Activated CD8-positive, alpha-beta T cell treated with anti-CD3 and anti-CD28 coated beads for 36 hours (primary cell): ENCODE measurements around the gene NEK7. TPM values are rescaled to one million over a fixed set of nuclear protein-coding genes. Genes with fewer than 3 reads are reported as not detected.

Experiments used
- ATAC-seq: fragments of 200-7000 bp; cut with Tn5 transposase; one replicate; pipeline ENCODE4 v1.10.0; 2021; ENCODE audit warnings: mild to moderate bottlenecking, moderate library complexity
- CTCF ChIA-PET: fragments of 350-600 bp; sonication (Branson Sonifier 250); formaldehyde crosslinking; loops from one replicate; lab custom pipeline; 2021; ENCODE audit warnings: antibody characterized with exemption; lab: Charles Lee
- POLR2A ChIA-PET: fragments of 350-600 bp; sonication (Branson Sonifier 250); formaldehyde crosslinking; loops from one replicate; lab custom pipeline; 2021; ENCODE audit warnings: antibody characterized with exemption; lab: Charles Lee
- DNase-seq: peaks from one replicate; pipeline ENCODE4 v3.0.0-alpha.2; 2020
- H3K27ac Mint-ChIP-seq: one replicate; pipeline ENCODE4 v1.8.0; 2021; ENCODE audit warnings: mild to moderate bottlenecking, mixed read lengths
- H3K27me3 Mint-ChIP-seq: one replicate; pipeline ENCODE4 v1.8.0; 2021; ENCODE audit warnings: mixed read lengths
- H3K36me3 Mint-ChIP-seq: one replicate; pipeline ENCODE4 v1.8.0; 2021; ENCODE audit warnings: low read depth, mixed read lengths
- H3K4me1 Mint-ChIP-seq: one replicate; pipeline ENCODE4 v1.8.0; 2021; ENCODE audit warnings: low read depth, mixed read lengths
- H3K4me3 Mint-ChIP-seq: one replicate; pipeline ENCODE4 v1.8.0; 2021; ENCODE audit warnings: mild to moderate bottlenecking, moderate library complexity, mixed read lengths
- H3K9me3 Mint-ChIP-seq: one replicate; pipeline ENCODE4 v1.8.0; 2021; ENCODE audit warnings: mixed read lengths
- intact Hi-C: fragments of 100-400 bp; cut with micrococcal nuclease; formaldehyde crosslinking; loops from one replicate; pipeline ENCODE4 v1.10.0; 2022
- total RNA-seq, 2 experiments: library from RNA; stranded (reverse); gene quantifications; one replicate each; pipeline ENCODE4 v1.2.3, GENCODE V29; 2021
- TF ChIP-seq, protein P1 (sequence below): fragments of 200-600 bp; IDR thresholded peaks from one replicate; pipeline ENCODE4 v1.8.0; 2022; ENCODE audit warnings: antibody characterized with exemption, mild to moderate bottlenecking

Gene NEK7
- total RNA-seq, 2 experiments from 2014 or later = 71.4 to 76.4 TPM

DNA sequence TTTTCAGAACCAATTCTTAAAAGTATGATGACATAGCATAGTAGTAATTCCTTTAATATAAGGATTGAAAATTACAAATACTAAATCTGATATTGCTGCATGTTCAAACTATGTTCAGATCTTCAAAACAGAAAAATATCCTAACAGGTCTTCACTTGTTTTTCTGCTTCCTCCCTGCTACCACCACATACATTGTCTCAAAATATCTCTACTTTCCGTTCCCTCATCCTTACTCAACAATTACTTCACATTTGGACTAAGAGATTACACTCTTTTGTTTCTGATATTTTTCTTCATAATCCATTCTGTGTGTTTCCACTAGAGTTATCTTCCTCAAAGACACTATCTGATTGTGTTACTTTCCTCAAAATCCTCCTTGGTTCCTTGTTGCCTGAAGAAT lies 125.1 kb downstream of the NEK7 start:
- POLR2A ChIA-PET = no interaction called here
- peaks cover 21% of the 10 kb centered on the region for H3K4me1 Mint-ChIP-seq
- TF ChIP-seq, protein P1, sequence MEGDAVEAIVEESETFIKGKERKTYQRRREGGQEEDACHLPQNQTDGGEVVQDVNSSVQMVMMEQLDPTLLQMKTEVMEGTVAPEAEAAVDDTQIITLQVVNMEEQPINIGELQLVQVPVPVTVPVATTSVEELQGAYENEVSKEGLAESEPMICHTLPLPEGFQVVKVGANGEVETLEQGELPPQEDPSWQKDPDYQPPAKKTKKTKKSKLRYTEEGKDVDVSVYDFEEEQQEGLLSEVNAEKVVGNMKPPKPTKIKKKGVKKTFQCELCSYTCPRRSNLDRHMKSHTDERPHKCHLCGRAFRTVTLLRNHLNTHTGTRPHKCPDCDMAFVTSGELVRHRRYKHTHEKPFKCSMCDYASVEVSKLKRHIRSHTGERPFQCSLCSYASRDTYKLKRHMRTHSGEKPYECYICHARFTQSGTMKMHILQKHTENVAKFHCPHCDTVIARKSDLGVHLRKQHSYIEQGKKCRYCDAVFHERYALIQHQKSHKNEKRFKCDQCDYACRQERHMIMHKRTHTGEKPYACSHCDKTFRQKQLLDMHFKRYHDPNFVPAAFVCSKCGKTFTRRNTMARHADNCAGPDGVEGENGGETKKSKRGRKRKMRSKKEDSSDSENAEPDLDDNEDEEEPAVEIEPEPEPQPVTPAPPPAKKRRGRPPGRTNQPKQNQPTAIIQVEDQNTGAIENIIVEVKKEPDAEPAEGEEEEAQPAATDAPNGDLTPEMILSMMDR = no peak

DNA sequence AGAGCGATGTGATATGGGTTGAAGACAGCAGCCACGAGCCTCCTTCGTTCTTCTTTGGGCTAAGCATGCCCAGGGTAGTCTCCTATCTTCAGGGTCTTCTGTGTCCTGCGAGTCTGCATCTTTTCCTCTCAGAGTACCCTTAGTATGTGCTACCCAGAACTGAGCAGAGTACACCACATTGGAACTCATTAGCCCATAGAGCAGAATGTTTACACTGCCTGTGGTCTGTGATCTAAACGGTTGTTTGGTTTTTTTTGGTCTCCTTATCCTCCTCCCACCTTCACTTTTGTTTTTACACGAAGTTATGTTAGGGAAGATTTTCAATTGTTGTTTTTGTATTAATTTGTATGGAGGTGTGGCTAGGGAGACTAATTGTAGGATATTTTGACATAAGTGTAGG lies 126.4 kb downstream of the NEK7 start:
- no peaks in the 10 kb centered on the region for H3K9me3 Mint-ChIP-seq
- H3K36me3 Mint-ChIP-seq = peaks cover 19% of the 10 kb centered on the region
- peaks cover 21% of the 10 kb centered on the region for H3K4me1 Mint-ChIP-seq
- ATAC-seq (peak; percentile 20), DNase-seq (no peak)
- CTCF ChIA-PET = no interaction called here
- TF ChIP-seq, protein P1 = no peak
- intact Hi-C loops = no loop called here
- no peaks in the 10 kb centered on the region for H3K27me3 Mint-ChIP-seq
- no peak overlapping the region for H3K27ac Mint-ChIP-seq
- H3K4me3 Mint-ChIP-seq = no peak overlapping the region
- POLR2A ChIA-PET = no interaction called here

More for the DNA sequence above, 125.1 kb downstream of the NEK7 start:
- no peaks in the 10 kb centered on the region for H3K9me3 Mint-ChIP-seq
- no peak overlapping the region for H3K27ac Mint-ChIP-seq
- intact Hi-C loops = no loop called here
- DNase-seq = no peak
- H3K4me3 Mint-ChIP-seq = no peak overlapping the region
- H3K27me3 Mint-ChIP-seq = no peaks in the 10 kb centered on the region
- peaks cover 17% of the 10 kb centered on the region for H3K36me3 Mint-ChIP-seq
- no peak for ATAC-seq
- CTCF ChIA-PET = no interaction called here

DNA sequence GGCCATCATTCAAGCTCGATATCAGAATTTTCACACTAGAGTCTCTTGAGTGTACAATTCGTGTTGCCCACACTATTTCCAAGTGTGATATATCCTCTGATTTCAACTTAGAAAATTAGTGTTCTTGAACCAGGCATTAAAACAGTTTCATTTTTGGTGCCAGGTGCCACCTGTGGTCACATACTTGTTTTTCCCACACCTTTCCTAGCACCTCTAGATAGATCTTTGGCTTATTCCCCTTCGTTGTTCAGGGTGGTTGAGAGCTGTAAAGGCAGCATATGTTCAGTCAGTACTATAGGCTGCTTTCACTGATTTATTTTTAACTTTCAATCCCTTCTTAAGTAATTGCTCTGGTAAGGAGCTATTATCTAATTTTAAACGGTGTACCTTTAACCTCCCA lies 131.1 kb downstream of the NEK7 start:
- TF ChIP-seq, protein P1 = no peak
- Mint-ChIP-seq H3K27me3 (no peaks in the 10 kb centered on the region), H3K36me3 (peaks cover 11% of the 10 kb centered on the region), H3K4me3 (no peak overlapping the region), H3K4me1 (peaks cover 20% of the 10 kb centered on the region), H3K27ac (no peak overlapping the region), H3K9me3 (no peaks in the 10 kb centered on the region)
- no peak for DNase-seq
- CTCF ChIA-PET = interaction anchor here (1.2 to 1.4 kb wide), 2 partner anchors 10 to 21 kb away, joined by 3 to 4 read pairs; no protein-coding TSS in a partner anchor
- POLR2A ChIA-PET = no interaction called here
- intact Hi-C loops = no loop called here
- ATAC-seq = no peak

DNA sequence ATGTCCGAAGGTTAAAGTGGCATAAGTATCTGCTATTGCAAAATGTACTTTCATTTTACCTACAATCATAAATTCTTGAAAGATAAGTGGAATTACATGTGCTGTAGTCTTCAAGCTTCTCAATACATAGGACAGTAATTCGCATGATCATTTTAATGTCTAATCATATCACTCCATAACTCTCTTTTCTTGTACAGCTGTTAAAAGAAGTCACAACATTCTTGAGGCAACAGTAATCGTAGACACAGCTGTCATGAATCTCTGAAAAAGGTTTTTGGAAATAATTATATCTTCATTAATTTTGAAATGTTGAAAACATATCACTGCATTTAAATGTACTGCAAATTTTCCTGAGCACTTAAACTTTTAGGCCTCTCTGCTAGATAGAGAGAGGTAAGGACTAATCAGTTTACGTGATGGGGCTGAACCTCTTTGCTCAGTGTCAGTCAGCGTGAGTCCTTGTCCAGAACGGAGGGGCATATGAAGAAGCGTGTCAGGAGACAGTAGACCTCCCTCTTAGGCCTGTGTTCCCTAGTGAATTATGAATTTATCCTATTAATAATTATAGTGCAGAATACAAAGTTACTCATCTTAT lies 133.4 kb downstream of the NEK7 start:
- ChIA-PET POLR2A (interaction anchor here (0.8 kb wide), 1 partner anchor 36 kb away, joined by 3 read pairs; no protein-coding TSS in a partner anchor), CTCF (interaction anchor here (1.6 kb wide), 1 partner anchor 29 kb away, joined by 4 read pairs; no protein-coding TSS in a partner anchor)
- Mint-ChIP-seq H3K9me3 (no peaks in the 10 kb centered on the region), H3K4me3 (no peak overlapping the region), H3K27ac (no peak overlapping the region), H3K27me3 (no peaks in the 10 kb centered on the region), H3K4me1 (peaks cover 12% of the 10 kb centered on the region), H3K36me3 (peaks cover 8% of the 10 kb centered on the region)
- intact Hi-C loops = no loop called here
- no peak for DNase-seq
- TF ChIP-seq, protein P1 = no peak
- ATAC-seq = no peak

DNA sequence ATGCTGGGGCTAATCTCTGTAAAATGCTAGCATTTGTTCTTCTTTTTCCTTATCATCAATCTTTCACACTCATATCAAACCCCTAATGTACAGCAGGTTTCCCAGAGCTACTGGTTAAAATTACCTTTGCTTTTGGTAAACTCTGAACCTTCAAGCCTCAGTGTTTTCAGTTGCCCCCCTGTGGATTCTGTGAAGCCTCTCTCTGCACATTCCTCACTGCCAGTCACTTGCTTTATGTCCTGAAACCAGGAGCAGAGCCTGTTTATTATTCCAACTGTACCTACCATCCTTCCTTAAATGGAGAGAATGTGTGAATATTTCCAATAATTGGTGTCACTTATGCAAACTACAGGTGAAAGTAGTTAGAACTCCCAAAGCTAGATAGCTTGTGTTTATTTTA lies 134.2 kb downstream of the NEK7 start:
- ChIA-PET POLR2A (interaction anchor here (0.8 kb wide), 1 partner anchor 37 kb away, joined by 3 read pairs; no protein-coding TSS in a partner anchor), CTCF (interaction anchor here (1.6 kb wide), 1 partner anchor 30 kb away, joined by 4 read pairs; no protein-coding TSS in a partner anchor)
- H3K4me3 Mint-ChIP-seq = no peak overlapping the region
- H3K27me3 Mint-ChIP-seq = no peaks in the 10 kb centered on the region
- no peaks in the 10 kb centered on the region for H3K9me3 Mint-ChIP-seq
- TF ChIP-seq, protein P1 = no peak
- DNase-seq = no peak
- no peak overlapping the region for H3K27ac Mint-ChIP-seq
- H3K4me1 Mint-ChIP-seq = peaks cover 15% of the 10 kb centered on the region
- ATAC-seq = no peak
- H3K36me3 Mint-ChIP-seq = peaks cover 12% of the 10 kb centered on the region
- intact Hi-C loops = no loop called here
